Left renal cortex interstitium (tissue), 4 donors: ENCODE measurements around the gene MRPS31. TPM values are rescaled to one million over a fixed set of nuclear protein-coding genes. Genes with fewer than 3 reads are reported as not detected.
A peak's percentile ranks its signal among the peaks of the same experiment; 100 is the strongest.

Source experiments
- DNase-seq, 4 donors: peaks; one replicate each; pipeline ENCODE4 v3.0.0-alpha.2; 2013; ENCODE audit warnings: low read depth in 4 of 4, low spot score in 2 of 4, missing footprints in 1 of 4
- polyA plus RNA-seq, 4 donors: library from polyadenylated mRNA; unstranded; fragments of 120-200 nt; gene quantifications; one replicate each; pipeline ENCODE4 v1.2.1, GENCODE V29; 2013; ENCODE audit not compliant: insufficient read length in 4 of 4

The MRPS31 gene
- 10 to 100 TPM; 39.6 to 59.6 (median 48.0) TPM for polyA plus RNA-seq

DNA sequence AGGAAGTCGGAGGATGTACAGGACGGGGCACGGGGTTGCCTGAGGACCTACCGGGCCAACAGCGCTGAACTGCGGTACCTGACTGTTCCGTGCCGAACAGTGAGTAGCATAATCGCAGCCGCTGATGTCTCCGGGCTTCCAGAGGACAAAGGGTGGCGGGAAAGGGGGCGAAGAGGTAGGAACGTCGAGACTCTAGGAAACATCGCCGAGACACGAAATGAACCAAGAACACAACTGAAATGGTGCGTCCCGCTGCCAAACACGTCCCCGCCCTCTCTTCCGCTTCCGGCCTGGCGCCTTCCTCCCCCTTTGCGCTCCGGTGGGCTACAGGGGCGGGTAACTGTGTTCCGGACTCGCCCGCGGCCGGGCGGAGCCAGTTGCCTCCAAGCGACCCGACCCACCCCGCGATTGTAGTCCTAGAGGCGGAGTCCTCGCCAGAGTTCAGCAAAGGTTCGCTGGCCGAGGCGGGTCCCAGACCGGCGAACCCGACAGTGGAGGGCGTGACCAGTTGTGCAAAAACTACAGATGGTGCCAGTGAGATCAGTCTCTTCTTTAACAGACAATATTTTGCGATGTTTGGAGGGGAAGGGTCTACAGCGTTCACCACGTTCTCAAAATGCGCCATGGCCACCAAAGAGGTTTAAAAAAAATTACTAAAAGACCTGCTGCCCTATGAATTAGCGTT, at the start of gene MRPS31:
Gene MRPS31, minus strand, starts transcription at position 257 of the 685 bp plus-strand sequence. Its CDS starts 54 bp downstream, at position 203.
- peak; percentile 82 to 89 (median 88) for DNase-seq

DNA sequence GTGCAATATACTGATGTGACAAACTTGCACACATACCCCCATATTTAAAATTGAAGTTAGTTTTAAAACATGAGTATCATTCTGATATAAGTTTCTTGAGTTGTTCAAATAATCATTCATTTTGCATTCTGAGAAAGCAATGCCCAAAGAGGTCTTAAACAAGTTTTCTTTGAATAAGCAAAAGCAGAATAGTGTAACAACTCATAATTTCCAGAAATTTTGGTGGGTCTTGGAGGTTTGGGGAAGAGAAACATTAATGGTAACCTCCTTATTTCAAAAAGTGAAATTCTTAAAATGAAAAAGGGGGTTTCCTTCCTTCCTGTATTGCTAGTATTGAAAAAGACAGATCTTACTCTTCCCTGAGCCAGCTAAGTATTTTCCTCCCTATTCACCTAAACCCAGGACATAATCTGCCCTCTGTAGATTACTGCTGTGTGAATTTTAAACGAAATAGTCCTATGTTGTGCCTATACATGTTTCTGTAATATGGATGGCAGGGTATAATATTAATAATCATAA, 48.9 kb upstream of the MRPS31 start:
- no peak for DNase-seq

DNA sequence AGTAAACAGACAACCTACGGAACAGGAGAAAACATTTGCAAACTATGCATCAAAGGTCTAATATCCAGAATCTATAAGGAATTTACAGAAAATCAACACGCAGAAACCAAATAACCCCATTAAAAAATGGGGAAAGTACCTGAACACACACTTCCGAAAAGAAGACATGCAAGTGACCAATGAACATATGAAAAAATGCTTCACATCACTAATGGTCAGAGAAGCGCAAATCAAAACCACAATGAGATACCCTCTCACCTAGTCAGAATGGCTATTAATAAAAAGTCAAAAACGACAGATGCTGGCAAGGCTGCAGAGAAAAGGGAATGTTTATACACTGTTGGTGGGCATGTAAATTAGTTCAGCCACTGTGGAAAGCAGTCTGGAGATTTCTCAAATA, 47.9 kb upstream of the MRPS31 start:
- no peak for DNase-seq

DNA sequence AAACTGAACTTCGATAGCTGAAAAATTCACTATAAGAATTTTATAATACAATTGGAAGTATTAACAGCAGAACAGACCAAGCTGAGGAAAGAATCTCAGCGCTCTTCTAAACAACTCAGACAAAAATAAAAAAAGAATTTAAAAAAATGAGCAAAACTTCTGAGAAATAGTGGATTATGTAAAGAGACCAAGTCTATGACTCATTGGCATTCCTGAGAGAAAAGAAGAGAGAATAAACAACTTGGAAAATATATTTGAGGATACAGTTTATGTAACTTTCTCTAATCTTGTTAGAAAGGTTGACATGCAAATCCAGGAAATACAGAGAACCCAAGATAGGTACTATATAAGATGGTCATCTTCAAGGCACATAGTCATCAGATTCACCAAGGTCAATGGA, 43.8 kb upstream of the MRPS31 start:
- no peak for DNase-seq

GRCh38 chr13:40813667-40814454, 42.9 kb upstream of the MRPS31 start:
- no peak for DNase-seq

DNA sequence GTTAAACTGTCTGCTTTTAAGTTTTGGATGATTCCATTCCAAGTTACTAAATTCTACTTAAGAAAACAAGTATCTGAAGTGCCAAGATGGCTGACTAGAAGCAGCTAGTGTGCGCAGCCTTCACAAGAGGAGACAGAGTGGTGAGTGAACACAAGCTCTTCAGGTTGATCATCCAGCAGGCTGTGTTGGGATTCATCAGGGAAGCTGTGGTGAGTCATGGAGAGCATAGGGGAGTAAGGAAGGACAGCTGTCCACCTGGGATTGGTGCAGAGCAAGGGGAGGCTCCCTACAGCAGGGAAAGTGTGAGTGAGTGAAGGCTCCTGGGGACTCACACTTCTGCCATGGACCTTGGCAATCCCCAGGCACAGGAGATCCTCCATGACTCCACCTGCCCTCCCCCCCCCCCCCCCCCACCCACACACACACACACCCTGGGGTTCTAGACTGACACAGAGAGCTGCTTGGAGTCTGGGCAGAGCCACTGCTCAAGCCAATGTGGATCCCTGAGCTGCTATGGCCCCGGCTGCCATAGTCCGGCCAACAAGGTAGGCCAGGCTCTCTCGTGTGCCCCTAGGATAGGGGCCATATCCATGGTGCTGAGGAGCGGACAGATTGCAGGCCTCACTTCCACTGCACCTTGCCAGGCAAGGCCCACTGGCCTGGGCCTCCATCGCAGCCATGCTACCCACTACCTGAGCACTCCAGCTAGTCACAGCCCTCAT, 41.9 kb upstream of the MRPS31 start:
- no peak for DNase-seq

- DNase-seq, result no peak
Observed at GRCh38 chr13:40812102-40812501, 41.1 kb upstream of the MRPS31 start.

DNA sequence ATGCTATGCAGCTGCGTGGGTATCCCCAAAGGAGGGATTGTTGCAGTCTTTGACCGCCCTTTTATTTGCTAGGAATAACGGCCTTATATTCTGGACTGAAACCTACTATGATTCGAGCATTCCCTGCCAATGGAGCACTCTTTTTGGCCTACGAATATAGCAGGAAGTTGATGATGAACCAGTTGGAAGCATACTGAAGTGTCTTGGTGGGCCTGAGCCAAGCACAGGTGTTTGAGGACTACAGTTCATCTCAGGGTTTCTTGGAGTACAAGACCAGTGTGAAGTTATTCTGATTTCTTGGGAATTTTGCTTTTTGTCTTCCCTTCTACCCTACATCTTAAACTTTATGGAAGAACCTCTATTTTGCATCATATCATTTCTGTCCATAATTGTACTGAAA, 38.5 kb upstream of the MRPS31 start:
- no peak for DNase-seq

DNA sequence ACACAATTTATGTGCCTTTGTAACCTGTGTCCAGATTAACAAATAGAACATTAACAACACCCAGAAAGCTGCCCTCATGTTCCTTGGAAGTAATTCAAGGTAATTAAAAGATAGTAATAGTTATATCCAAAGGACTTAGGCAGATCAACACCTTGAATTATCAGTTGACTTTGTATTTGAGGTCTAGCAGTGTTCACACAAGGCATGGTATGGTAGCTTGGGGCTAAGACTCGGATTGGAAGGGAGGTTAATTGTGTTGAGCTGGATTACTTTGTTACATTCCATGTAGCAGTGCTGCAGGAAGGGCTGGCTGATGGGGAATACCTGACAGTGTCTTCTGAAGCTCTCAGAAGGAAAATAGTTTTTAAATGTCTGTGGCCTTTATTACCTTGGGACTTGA, 35.3 kb upstream of the MRPS31 start:
- no peak for DNase-seq

DNA sequence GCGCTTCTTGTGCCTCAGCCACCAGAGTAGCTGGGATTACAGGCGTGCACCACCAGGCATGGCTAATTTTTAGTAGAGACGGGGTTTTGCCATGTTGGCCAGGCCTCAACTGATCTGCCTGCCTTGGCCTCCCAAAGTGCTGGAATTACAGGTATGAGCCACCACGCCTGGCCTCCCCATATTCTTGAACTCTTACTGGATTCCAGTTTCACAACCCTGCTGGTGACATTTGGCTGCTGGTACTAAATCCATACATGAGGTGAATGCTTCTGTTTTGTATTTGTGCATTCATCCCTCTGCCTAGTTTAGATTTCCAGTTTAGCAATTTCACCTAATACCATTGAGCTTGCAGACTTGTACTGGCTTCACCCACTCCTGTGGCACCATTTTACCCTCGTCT, 32.3 kb upstream of the MRPS31 start:
- DNase-seq, result no peak

DNA sequence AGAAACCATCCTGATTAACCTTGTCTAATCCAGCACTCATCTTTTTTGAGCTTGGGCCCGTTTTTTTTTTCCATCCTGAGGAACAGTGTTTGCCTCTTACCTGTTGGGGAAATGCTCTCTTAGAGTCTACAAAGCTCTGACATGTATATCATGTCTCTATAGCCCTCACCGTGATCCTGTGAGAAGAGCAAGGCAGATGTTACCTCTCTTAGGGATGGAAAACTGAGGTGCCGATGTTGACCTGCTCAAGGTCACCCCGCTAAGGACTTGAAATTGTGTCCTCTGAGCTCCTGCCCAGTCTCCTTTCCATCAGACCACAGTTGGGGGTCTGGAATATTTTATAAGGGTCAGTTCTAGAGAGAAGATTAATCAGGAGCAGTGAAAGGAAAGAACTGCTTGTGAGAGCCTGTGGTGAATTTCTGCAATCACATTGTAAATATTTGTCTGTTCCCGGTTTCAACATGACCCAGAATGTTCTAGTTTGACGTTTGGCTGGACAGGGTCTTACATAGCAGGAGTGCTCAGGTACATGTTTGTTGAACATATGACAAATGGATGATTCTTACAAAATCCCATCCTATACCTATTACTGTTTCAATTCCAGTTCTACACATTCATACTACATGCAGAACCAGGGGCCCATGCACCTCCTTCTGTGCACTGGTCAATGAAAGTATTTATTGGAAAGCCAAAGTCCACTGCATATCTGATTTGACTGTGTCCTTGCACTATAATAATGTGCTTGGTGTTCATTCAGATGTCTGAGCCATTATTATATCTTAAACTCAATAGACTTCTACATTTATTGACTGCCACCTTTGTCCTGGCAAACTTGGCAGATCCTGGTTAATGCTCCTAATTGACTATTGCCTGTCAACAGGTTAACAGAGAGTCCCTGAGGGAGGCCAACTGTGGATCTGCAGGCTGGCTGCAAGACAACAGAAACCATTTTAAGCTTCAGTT, 30.5 kb upstream of the MRPS31 start:
- no peak for DNase-seq

GRCh38 chr13:40800559-40800958, 29.6 kb upstream of the MRPS31 start:
- no peak for DNase-seq

DNA sequence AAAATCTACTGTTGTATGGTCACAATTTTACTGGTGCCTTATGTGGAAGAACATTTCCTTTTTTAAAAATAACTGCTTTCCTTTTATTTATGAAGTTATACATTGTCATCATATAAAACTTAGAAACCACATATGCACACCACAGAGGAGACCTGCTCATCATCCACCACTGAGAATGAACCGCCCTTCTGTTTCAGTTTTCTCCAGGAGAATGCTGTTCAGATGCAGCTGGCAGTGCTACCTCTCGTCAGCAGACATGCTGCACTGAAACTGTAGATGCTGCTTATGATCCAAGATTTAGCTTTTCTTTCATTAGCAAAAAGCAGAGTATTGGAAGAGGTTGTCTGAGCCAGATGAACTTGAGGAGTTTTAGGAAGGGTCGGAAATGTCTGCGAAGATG, 28.5 kb upstream of the MRPS31 start:
- no peak for DNase-seq

GRCh38 chr13:40798380-40798779, 27.4 kb upstream of the MRPS31 start:
- DNase-seq, result no peak

GRCh38 chr13:40796649-40797048, 25.7 kb upstream of the MRPS31 start:
- no peak for DNase-seq

- no peak for DNase-seq
Observed at GRCh38 chr13:40794414-40795368, 23.7 kb upstream of the MRPS31 start.

DNA sequence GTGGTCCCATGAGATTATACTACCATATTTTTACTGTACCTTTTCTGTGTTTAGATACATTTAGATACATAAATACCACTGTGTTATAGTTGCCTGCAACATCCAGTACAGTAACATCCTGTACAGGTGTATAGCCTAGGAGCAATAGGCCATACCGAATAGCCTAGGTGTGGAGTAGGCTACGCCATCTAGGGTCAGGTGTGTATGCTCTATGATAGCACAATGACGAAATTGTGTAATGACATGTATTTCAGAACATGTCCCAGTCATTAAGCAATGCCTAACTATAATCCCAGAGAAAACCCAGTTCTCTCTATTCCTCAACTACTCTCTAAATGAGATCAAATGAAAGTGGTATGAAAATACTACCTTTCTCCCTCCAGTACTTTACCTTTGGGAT, 22.3 kb upstream of the MRPS31 start:
- DNase-seq, result no peak

DNA sequence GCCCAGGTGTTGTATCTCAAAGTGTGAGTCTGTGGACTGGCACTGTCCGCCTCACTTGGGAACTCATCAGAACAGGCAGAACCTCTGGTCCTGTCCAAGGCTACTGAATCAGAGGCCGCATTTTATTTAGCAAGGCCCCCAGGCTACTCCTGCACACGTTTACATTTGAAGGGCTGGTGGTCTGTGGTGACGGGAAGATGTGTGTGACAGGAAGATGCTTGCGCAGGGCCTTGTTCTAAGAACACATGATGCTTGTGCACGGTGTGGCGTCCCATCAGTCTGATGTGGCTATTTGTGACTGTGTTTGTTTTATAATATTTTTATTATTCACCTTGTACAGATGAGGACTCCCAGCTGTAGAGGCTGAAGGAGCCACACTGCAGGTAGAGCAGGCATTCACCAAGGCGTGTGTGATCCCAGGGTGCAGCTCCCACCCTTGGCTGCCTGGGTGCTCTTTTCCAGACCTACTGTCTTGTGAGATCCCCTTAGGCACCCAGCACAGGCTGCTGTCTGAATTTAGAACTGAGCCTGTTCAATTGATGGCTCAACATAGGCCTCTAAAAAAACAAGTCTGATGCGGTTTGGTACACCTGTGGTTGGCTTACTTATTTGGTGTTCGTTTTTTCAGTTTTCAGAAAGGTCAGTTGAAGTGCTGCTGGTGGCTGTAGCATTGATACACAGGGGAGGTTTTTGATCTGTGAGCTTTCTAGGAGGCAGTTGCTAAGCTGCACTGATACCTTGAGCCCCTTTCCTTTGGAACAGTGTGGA, 21.5 kb upstream of the MRPS31 start:
- DNase-seq, result no peak
